Endothelial cell of umbilical vein (primary cell): Measurements from ENCODE around the gene FBXO48. TPM values are rescaled to one million over a fixed set of nuclear protein-coding genes. Genes with fewer than 3 reads are reported as not detected.

Source experiments
- BruUV-seq: library from RNA; stranded (reverse); fragments of 400-500 nt; replicated peaks from 2 replicates; lab custom pipeline; 2021; lab: Mats Ljungman, UMichigan
- CTCF ChIA-PET: fragments of 300-600, 350-600 bp; sonication (Branson Sonifier 250); formaldehyde crosslinking; loops from one replicate; lab custom pipeline; 2021; ENCODE audit warnings: antibody characterized with exemption, inconsistent platforms; lab: Charles Lee
- POLR2A ChIA-PET: fragments of 300-600, 350-600 bp; sonication (Branson Sonifier 250); formaldehyde crosslinking; loops from one replicate; lab custom pipeline; 2021; ENCODE audit warnings: antibody characterized with exemption, inconsistent platforms; lab: Charles Lee
- DNase-seq: peaks from one replicate; pipeline ENCODE4 v3.0.0-alpha.2; 2011; ENCODE audit warnings: low read depth, low spot score
- FAIRE-seq: peaks from 2 replicates; lab custom pipeline; 2011; peaks lifted over from hg19 to GRCh38; lab: Jason Lieb, UNC
- H2AFZ ChIP-seq: 2 replicates; pipeline ENCODE4 v1.6.0; 2012; ENCODE audit warnings: low read depth, low read length, control low read depth, inconsistent platforms
- H3K27ac ChIP-seq: 2 replicates; pipeline ENCODE4 v1.5.1; 2011; ENCODE audit warnings: low read depth, mild to moderate bottlenecking, control low read depth, low read length, moderate library complexity; ENCODE audit not compliant: insufficient read depth
- H3K27me3 ChIP-seq, 2 experiments: 2 replicates each; pipeline versions ENCODE4 v1.6.0 to v1.6.1; 2011; ENCODE audit warnings: low read length in 2 of 2, mixed read lengths in 1 of 2; ENCODE audit not compliant: control insufficient read depth in 2 of 2, insufficient read depth in 2 of 2
- H3K36me3 ChIP-seq, 2 experiments: 2 replicates in 1 of 2; 3 replicates in 1 of 2; pipeline ENCODE4 v1.5.1; 2011; ENCODE audit warnings: low read length in 2 of 2, mild to moderate bottlenecking in 1 of 2, moderate library complexity in 1 of 2; ENCODE audit not compliant: control insufficient read depth in 2 of 2, insufficient read depth in 2 of 2; ENCODE audit errors: extremely low read depth in 1 of 2
- H3K4me1 ChIP-seq: 3 replicates; pipeline ENCODE4 v1.5.1; 2011; ENCODE audit warnings: mild to moderate bottlenecking, low read length; ENCODE audit not compliant: control insufficient read depth, insufficient read depth; ENCODE audit errors: extremely low read depth
- H3K4me2 ChIP-seq: 2 replicates; pipeline ENCODE4 v1.6.1; 2011; ENCODE audit warnings: low read length, control low read depth, mixed read lengths; ENCODE audit not compliant: insufficient read depth
- H3K4me3 ChIP-seq, 3 experiments: fragments of 200-600 bp in 1 of 3; sonication (generic), shearing (Covaris generic) in 1 of 3; replicated peaks in 1 of 3; 2 replicates each; pipeline ENCODE4 v1.5.1; 2011 to 2016; ENCODE audit warnings: control low read depth in 3 of 3, low read length in 3 of 3, mild to moderate bottlenecking in 2 of 3, inconsistent platforms in 1 of 3, low read depth in 1 of 3, moderate library complexity in 1 of 3; ENCODE audit not compliant: insufficient read depth in 1 of 3
- H3K79me2 ChIP-seq: 2 replicates; pipeline ENCODE4 v1.6.0; 2012; ENCODE audit warnings: low read length, inconsistent platforms; ENCODE audit not compliant: control insufficient read depth, insufficient read depth
- H3K9ac ChIP-seq: replicated peaks from 2 replicates; pipeline ENCODE3; 2011; ENCODE audit warnings: low read length, control low read depth; ENCODE audit not compliant: insufficient read depth; ENCODE audit errors: extremely low read depth
- H3K9me1 ChIP-seq: replicated peaks from 3 replicates; pipeline ENCODE4 v1.6.0; 2011; ENCODE audit warnings: mild to moderate bottlenecking, low read length; ENCODE audit not compliant: control insufficient read depth, insufficient read depth; ENCODE audit errors: extremely low read depth
- H3K9me3 ChIP-seq: replicated peaks from 2 replicates; pipeline ENCODE4 v1.5.1; 2012; ENCODE audit warnings: low read length, inconsistent platforms; ENCODE audit not compliant: control insufficient read depth, insufficient read depth
- H4K20me1 ChIP-seq: replicated peaks from 2 replicates; pipeline ENCODE3; 2011; ENCODE audit warnings: mild to moderate bottlenecking, low read length; ENCODE audit not compliant: control insufficient read depth, insufficient read depth; ENCODE audit errors: extremely low read depth
- CTCF ChIP-seq, 2 donors: IDR thresholded peaks; 1 replicate in 1 of 2; 2 replicates in 1 of 2; pipeline ENCODE4 v1.5.1; 2011; ENCODE audit warnings: low read length in 2 of 2, mild to moderate bottlenecking in 2 of 2, moderate library complexity in 2 of 2, control low read depth in 1 of 2, inconsistent platforms in 1 of 2, low read depth in 1 of 2; ENCODE audit not compliant: insufficient read depth in 1 of 2; ENCODE audit errors: extremely low read depth in 1 of 2
- EZH2 ChIP-seq: IDR thresholded peaks from 2 replicates; pipeline ENCODE4 v1.6.1; 2012; ENCODE audit warnings: borderline replicate concordance, low read depth, mild to moderate bottlenecking, moderate library complexity, low read length, inconsistent platforms; ENCODE audit not compliant: severe bottlenecking
- FOS ChIP-seq: IDR thresholded peaks from 2 replicates; pipeline ENCODE4 v1.6.1; 2011; ENCODE audit warnings: mild to moderate bottlenecking, low read length, moderate library complexity, borderline replicate concordance; ENCODE audit not compliant: insufficient read depth
- GATA2 ChIP-seq: IDR thresholded peaks from 2 replicates; pipeline ENCODE4 v1.7.0; 2011; ENCODE audit warnings: low read depth, mild to moderate bottlenecking, moderate library complexity, mixed read lengths, low read length; ENCODE audit not compliant: insufficient read length, insufficient read depth
- JUN ChIP-seq: IDR thresholded peaks from 2 replicates; pipeline ENCODE4 v1.6.1; 2011; ENCODE audit warnings: borderline replicate concordance, low read depth; ENCODE audit not compliant: insufficient read length, insufficient read depth
- MAX ChIP-seq: IDR thresholded peaks from 2 replicates; pipeline ENCODE4 v1.6.1; 2011; ENCODE audit not compliant: insufficient read depth, insufficient read length
- MYC ChIP-seq: IDR thresholded peaks from one replicate; pipeline ENCODE4 v1.6.1; 2011; ENCODE audit warnings: mild to moderate bottlenecking, low read depth, low read length
- POLR2A ChIP-seq: IDR thresholded peaks from 2 replicates; pipeline ENCODE4 v1.6.1; 2012; ENCODE audit warnings: low read depth, mild to moderate bottlenecking, control low read depth, low read length
- POLR2AphosphoS5 ChIP-seq: IDR thresholded peaks from 2 replicates; pipeline ENCODE4 v1.6.1; 2012; ENCODE audit warnings: low read depth, mild to moderate bottlenecking, control low read depth, low read length, moderate library complexity; ENCODE audit not compliant: insufficient read depth
- dilution Hi-C: fragments of 300-500 bp; cut with MboI; formaldehyde crosslinking; loops from one replicate; pipeline ENCODE4 v1.15.0; 2019; ENCODE audit warnings: low sequenced_read_pairs; ENCODE audit not compliant: extremely low pct_ligation_motif_present
- intact Hi-C: fragments of 100-400 bp; cut with micrococcal nuclease; formaldehyde crosslinking; loops from one replicate; pipeline ENCODE4 v1.10.0; 2022
- polyA plus RNA-seq, 4 experiments: library from polyadenylated mRNA; depleted of rRNA in 3 of 4; stranded (reverse) in 3 of 4; unstranded in 1 of 4; fragments of >200 nt; gene quantifications; 2 replicates each; pipeline versions ENCODE4 v1.2.1 to v1.2.3, GENCODE V29; 2011 to 2012; ENCODE audit warnings: missing spikeins in 1 of 4
- total RNA-seq: library from RNA; stranded (reverse); gene quantifications from 2 replicates; pipeline ENCODE4 v1.2.3, GENCODE V29; 2021

FBXO48 gene
- total and polyA plus RNA-seq, 2 donors (not counting 3 experiments of a cell fraction or from before 2014, with no cell fraction given): 0.46 to 0.73 TPM

- TF ChIP-seq MYC: no peak
- TF ChIP-seq FOS: no peak
- no peak for TF ChIP-seq MAX
- no peak for TF ChIP-seq JUN
- no peak for TF ChIP-seq GATA2
- no peak for TF ChIP-seq EZH2
- TF ChIP-seq POLR2AphosphoS5: no peak
- TF ChIP-seq CTCF (IDR thresholded peaks at IDR 0.05; ENCODE audit: extremely low read depth in 1 of 2, insufficient read depth in 1 of 2, low read depth in 1 of 2, low read length in 2 of 2): no peak
- TF ChIP-seq POLR2A: no peak
- dilution Hi-C loops (loop anchor here (25.0 kb wide), 1 partner anchor 213 kb away; no protein-coding TSS in a partner anchor), intact Hi-C loops (no loop called here)
- Histone ChIP-seq H3K36me3 (no peaks in the 10 kb centered on the region), H3K79me2 (no peaks in the 10 kb centered on the region), H3K9ac (no peak overlapping the region), H3K9me3 (no peaks in the 10 kb centered on the region), H4K20me1 (no peaks in the 10 kb centered on the region), H2AFZ (no peak overlapping the region), H3K27ac (no peak overlapping the region), H3K4me3 (no peak overlapping the region), H3K27me3 (no peaks in the 10 kb centered on the region), H3K4me2 (no peak overlapping the region), H3K4me1 (no peaks in the 10 kb centered on the region), H3K9me1 (no peaks in the 10 kb centered on the region)
- ChIA-PET CTCF (interaction anchor here (1.3 to 2.3 kb wide), 4 partner anchors 11 to 192 kb away, joined by 3 to 18 read pairs (median 9); no protein-coding TSS in a partner anchor), POLR2A (interaction anchor here (0.6 kb wide), 1 partner anchor 179 kb away, joined by 6 read pairs; no protein-coding TSS in a partner anchor)
- no peak for DNase-seq
- no peak for FAIRE-seq
- no TSS peak for BruUV-seq
Observed at GRCh38 chr2:68499133-68499532, 32.0 kb upstream of the FBXO48 start.
